Uterus (tissue), 2 donors: ENCODE measurements around the gene TADA2A.
"Not testable (repeated sequence)": the region's sequence is repeated elsewhere in the genome, so short reads cannot be mapped to it uniquely, and the experiment has no call there.

Source experiments
- CTCF ChIP-seq, 4 experiments: fragments of 200-600 bp in 2 of 4; fragments of 450-650 bp in 2 of 4; sonication (generic) in 2 of 4; IDR thresholded peaks; one replicate each; pipeline ENCODE4 v1.5.1; 2016 to 2019; ENCODE audit warnings: antibody characterized with exemption in 4 of 4, mild to moderate bottlenecking in 2 of 4, moderate library complexity in 1 of 4
- POLR2A ChIP-seq, 2 donors: fragments of 450-650 bp; IDR thresholded peaks; one replicate each; pipeline ENCODE4 v1.6.1; 2016; ENCODE audit warnings: antibody characterized with exemption in 2 of 2, mild to moderate bottlenecking in 1 of 2, moderate library complexity in 1 of 2

- not testable (repeated sequence) for TF ChIP-seq CTCF, POLR2A (IDR thresholded peaks at IDR 0.05)
Observed at GRCh38 chr17:37405522-37405921, 1.2 kb upstream of the TADA2A start.
